ENCODE data around the gene STIMATE.
A peak's percentile ranks its signal among the peaks of the same experiment; 100 is the strongest.

Gene STIMATE

GRCh38 chr3:52931889-52932288 lies 34.5 kb upstream of the STIMATE start:
- TF ChIP-seq EZH2 (IDR thresholded peaks at IDR 0.05; ENCODE audit: borderline replicate concordance, low read length): no peak
- TF ChIP-seq CTCF (IDR thresholded peaks at IDR 0.05; ENCODE audit: low read length): peak; percentile 34; the same call in 1 of the 2 replicates
- Histone ChIP-seq H3K9me2 (ENCODE audit: low read depth, low read length) (no peaks in the 10 kb centered on the region), H3K27ac (ENCODE audit: low read depth, low read length, poor library complexity, severe bottlenecking) (no peak overlapping the region), H3F3A (ENCODE audit: insufficient read depth, low read length) (no peaks in the 10 kb centered on the region; the same call in 1 of the 2 replicates), H2AFZ (ENCODE audit: low read length) (no peak overlapping the region), H3K4me1 (ENCODE audit: insufficient read depth, low read length, severe bottlenecking) (peaks cover 11% of the 10 kb centered on the region), H3K36me3 (ENCODE audit: insufficient read depth, low read length) (peaks cover 16% of the 10 kb centered on the region; the same call in 1 of the 2 replicates), H3K4me3 (ENCODE audit: low read depth, low read length, poor library complexity, severe bottlenecking) (no peak overlapping the region), H3K4me2 (ENCODE audit: low read length) (no peak overlapping the region), H4K20me1 (ENCODE audit: insufficient read depth, low read length) (no peaks in the 10 kb centered on the region), H3K9me3 (ENCODE audit: low read length) (no peaks in the 10 kb centered on the region), H3K79me2 (ENCODE audit: insufficient read depth, low read length) (no peaks in the 10 kb centered on the region), H3K27me3 (ENCODE audit: insufficient read depth, low read length) (no peaks in the 10 kb centered on the region), H3K9ac (ENCODE audit: low read length) (no peak overlapping the region)

DNA sequence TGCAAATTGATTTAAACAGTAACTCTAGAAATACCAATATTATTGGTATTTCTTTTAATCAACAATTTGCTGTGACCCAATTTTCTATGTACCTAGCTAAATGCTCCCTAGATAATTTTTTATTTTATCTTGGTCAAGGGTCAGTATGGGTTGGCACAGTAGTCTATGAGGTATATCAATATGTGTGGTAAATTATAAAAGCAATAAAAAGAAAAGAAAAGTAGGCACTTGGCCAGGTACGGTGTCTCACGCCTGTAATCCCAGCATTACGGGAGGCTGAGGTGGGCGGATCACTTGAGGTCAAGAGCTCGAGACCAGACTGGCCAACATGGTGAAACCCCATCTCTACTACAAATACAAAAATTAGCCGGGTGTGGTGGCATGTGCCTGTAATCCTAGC lies 34.0 kb upstream of the STIMATE start:
- no peaks in the 10 kb centered on the region for H3K27me3 ChIP-seq (ENCODE audit: insufficient read depth, low read length)
- no peak overlapping the region for H3K4me2 ChIP-seq (ENCODE audit: low read length)
- H3K79me2 ChIP-seq (ENCODE audit: insufficient read depth, low read length): no peaks in the 10 kb centered on the region
- H3K36me3 ChIP-seq (ENCODE audit: insufficient read depth, low read length): peaks cover 16% of the 10 kb centered on the region; the same call in 1 of the 2 replicates
- H3F3A ChIP-seq (ENCODE audit: insufficient read depth, low read length): no peaks in the 10 kb centered on the region; the same call in 1 of the 2 replicates
- H3K27ac ChIP-seq (ENCODE audit: low read depth, low read length, poor library complexity, severe bottlenecking): peak overlapping the region; percentile 29
- H3K9me2 ChIP-seq (ENCODE audit: low read depth, low read length): no peaks in the 10 kb centered on the region
- no peak overlapping the region for H2AFZ ChIP-seq (ENCODE audit: low read length)
- H4K20me1 ChIP-seq (ENCODE audit: insufficient read depth, low read length): no peaks in the 10 kb centered on the region
- H3K9me3 ChIP-seq (ENCODE audit: low read length): no peaks in the 10 kb centered on the region
- no peak for TF ChIP-seq CTCF (IDR thresholded peaks at IDR 0.05; ENCODE audit: low read length)
- TF ChIP-seq EZH2 (IDR thresholded peaks at IDR 0.05; ENCODE audit: borderline replicate concordance, low read length): no peak
- no peak overlapping the region for H3K4me3 ChIP-seq (ENCODE audit: low read depth, low read length, poor library complexity, severe bottlenecking)
- H3K9ac ChIP-seq (ENCODE audit: low read length): no peak overlapping the region
- H3K4me1 ChIP-seq (ENCODE audit: insufficient read depth, low read length, severe bottlenecking): peaks cover 11% of the 10 kb centered on the region

- H2AFZ ChIP-seq (ENCODE audit: low read length): no peak overlapping the region
- H3K9me3 ChIP-seq (ENCODE audit: low read length): no peaks in the 10 kb centered on the region
- H3K4me1 ChIP-seq (ENCODE audit: insufficient read depth, low read length, severe bottlenecking): peaks cover 14% of the 10 kb centered on the region
- TF ChIP-seq CTCF (IDR thresholded peaks at IDR 0.05; ENCODE audit: low read length): no peak
- TF ChIP-seq EZH2 (IDR thresholded peaks at IDR 0.05; ENCODE audit: borderline replicate concordance, low read length): no peak
- peak overlapping the region; percentile 7; the same call in 1 of the 2 replicates for H3K4me2 ChIP-seq (ENCODE audit: low read length)
- H3K79me2 ChIP-seq (ENCODE audit: insufficient read depth, low read length): no peaks in the 10 kb centered on the region
- H3K27ac ChIP-seq (ENCODE audit: low read depth, low read length, poor library complexity, severe bottlenecking): peak overlapping the region; percentile 29
- H3K36me3 ChIP-seq (ENCODE audit: insufficient read depth, low read length): peaks cover 16% of the 10 kb centered on the region; the same call in 1 of the 2 replicates
- no peaks in the 10 kb centered on the region; the same call in 1 of the 2 replicates for H3F3A ChIP-seq (ENCODE audit: insufficient read depth, low read length)
- H3K27me3 ChIP-seq (ENCODE audit: insufficient read depth, low read length): no peaks in the 10 kb centered on the region
- no peaks in the 10 kb centered on the region for H4K20me1 ChIP-seq (ENCODE audit: insufficient read depth, low read length)
- no peak overlapping the region; the same call in 1 of the 2 replicates for H3K9ac ChIP-seq (ENCODE audit: low read length)
- no peak overlapping the region for H3K4me3 ChIP-seq (ENCODE audit: low read depth, low read length, poor library complexity, severe bottlenecking)
- H3K9me2 ChIP-seq (ENCODE audit: low read depth, low read length): no peaks in the 10 kb centered on the region
Observed at GRCh38 chr3:52930748-52931147, 33.4 kb upstream of the STIMATE start.
